ENCODE results near the gene AKAP9. TPM values are rescaled to one million over a fixed set of nuclear protein-coding genes. Genes with fewer than 3 reads are reported as not detected.
A peak's percentile ranks its signal among the peaks of the same experiment; 100 is the strongest.
"Not testable (repeated sequence)": the region's sequence is repeated elsewhere in the genome, so short reads cannot be mapped to it uniquely, and the experiment has no call there.

Gene AKAP9
- total and polyA plus RNA-seq, 5 experiments from 2014 or later: 11.1 to 90.3 (median 40.8) TPM

- ATAC-seq: no peak
- no peak for DNase-seq
- POLR2A ChIA-PET: no interaction called here
- no peak overlapping the region for H3K4me3 Mint-ChIP-seq
- peaks cover 5 to 48% (median 28%) of the 10 kb centered on the region in 3 donors for H3K36me3 Mint-ChIP-seq
- H3K27ac Mint-ChIP-seq: peak overlapping the region in 1 of 10 donors; percentile 9
- H3K9me3 Mint-ChIP-seq: peaks cover 0 to 2% (median 0%) of the 10 kb centered on the region in 9 donors
- peaks cover 5 to 28% (median 13%) of the 10 kb centered on the region in 4 donors for H3K4me1 Mint-ChIP-seq
- H3K27me3 Mint-ChIP-seq: no peaks in the 10 kb centered on the region
Observed at GRCh38 chr7:92053312-92053711, 112.7 kb downstream of the AKAP9 start.

DNA sequence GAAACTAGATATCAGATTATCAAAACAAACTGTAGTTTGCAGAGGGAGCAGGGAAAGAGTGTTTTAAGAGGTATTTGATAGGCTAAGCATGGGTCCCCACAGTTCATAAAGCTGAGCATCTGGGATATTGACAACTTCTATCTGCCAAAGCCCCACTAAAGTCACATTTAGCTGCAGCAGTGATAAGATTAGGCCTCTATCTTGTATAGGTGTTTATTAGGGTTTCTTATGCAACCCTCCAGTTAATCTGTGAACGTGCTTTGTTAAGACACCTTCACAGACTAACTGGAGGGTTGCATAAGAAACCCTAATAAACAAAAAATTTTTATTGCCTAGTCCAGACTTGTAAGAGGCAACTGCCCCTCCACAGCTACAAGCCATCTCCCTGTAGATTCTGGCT is 115.6 kb downstream of the AKAP9 start:
- no peak for DNase-seq
- H3K27me3 Mint-ChIP-seq: no peaks in the 10 kb centered on the region
- no peak for ATAC-seq
- H3K4me1 Mint-ChIP-seq: peaks cover 3 to 31% (median 18%) of the 10 kb centered on the region in 4 donors
- POLR2A ChIA-PET: no interaction called here
- peak overlapping the region in 1 of 10 donors; percentile 65 for H3K27ac Mint-ChIP-seq
- H3K4me3 Mint-ChIP-seq: no peak overlapping the region
- H3K9me3 Mint-ChIP-seq: no peaks in the 10 kb centered on the region
- H3K36me3 Mint-ChIP-seq: peaks cover 0 to 28% (median 8%) of the 10 kb centered on the region in 3 donors

DNA sequence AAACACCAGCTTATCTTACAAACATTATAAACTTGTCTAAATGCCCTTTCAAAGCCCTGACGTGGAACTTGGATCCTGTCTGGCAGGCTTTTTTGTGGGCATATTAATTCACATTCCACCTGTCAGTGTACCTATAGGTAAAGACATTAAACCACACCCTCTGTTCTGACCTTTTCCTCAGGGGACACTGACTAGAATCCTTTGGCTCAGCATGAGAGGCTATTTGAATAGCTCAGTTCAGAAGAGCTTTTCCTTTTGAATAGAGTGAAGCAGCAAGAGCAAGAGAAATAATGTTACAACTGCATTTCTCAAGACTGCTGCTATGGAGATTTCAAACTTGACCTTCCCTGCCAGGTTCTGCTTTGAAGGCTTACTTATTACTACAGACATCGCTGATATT is 116.7 kb downstream of the AKAP9 start:
- peak overlapping the region in 4 of 10 donors; percentile 10 to 52 (median 42) for H3K27ac Mint-ChIP-seq
- H3K36me3 Mint-ChIP-seq: peaks cover 0 to 29% (median 8%) of the 10 kb centered on the region in 3 donors
- DNase-seq (no peak), ATAC-seq (no peak)
- peak overlapping the region in 7 of 10 donors; percentile 31 to 71 (median 56) for H3K4me3 Mint-ChIP-seq
- no peaks in the 10 kb centered on the region for H3K27me3 Mint-ChIP-seq
- H3K4me1 Mint-ChIP-seq: peaks cover 3 to 31% (median 18%) of the 10 kb centered on the region in 4 donors
- POLR2A ChIA-PET: interaction anchor here (1.0 kb wide), 1 partner anchor 25 kb away, joined by 3 read pairs; no protein-coding TSS in a partner anchor
- H3K9me3 Mint-ChIP-seq: no peaks in the 10 kb centered on the region

DNA sequence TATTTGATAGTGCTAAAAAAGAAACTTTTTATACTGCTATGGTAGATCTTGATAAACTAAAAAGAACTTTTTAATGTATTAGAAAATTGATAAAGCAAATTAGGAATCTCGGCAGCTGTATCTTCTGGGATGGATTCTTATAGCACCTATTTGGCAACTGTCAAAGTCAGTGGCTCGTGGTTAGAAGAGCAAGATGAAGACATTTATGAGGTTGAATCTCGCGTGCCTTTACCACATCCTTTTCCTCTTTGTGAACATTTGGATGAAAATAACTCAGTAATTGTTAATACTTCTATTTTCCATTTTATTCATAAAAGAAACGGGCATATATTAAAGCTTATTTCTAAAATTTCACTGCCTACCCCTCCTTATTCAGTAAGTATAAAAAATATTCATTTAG is 117.4 kb downstream of the AKAP9 start:
- H3K9me3 Mint-ChIP-seq: no peaks in the 10 kb centered on the region
- peak overlapping the region; percentile 19 to 71 (median 56) for H3K4me3 Mint-ChIP-seq
- POLR2A ChIA-PET: interaction anchor here (0.6 to 0.8 kb wide), 2 partner anchors 13 to 76 kb away, joined by 3 read pairs; partner anchors contain the start of gene CYP51A1
- no peaks in the 10 kb centered on the region for H3K27me3 Mint-ChIP-seq
- ATAC-seq (peak; percentile 50 to 87), DNase-seq (peak in 4 of 10 donors; percentile 17 to 54 (median 30))
- H3K4me1 Mint-ChIP-seq: peaks cover 3 to 31% (median 18%) of the 10 kb centered on the region in 4 donors
- H3K36me3 Mint-ChIP-seq: peaks cover 0 to 30% (median 6%) of the 10 kb centered on the region in 3 donors
- H3K27ac Mint-ChIP-seq: peak overlapping the region in 6 of 10 donors; percentile 10 to 54 (median 30)

GRCh38 chr7:92058899-92059298 is 118.2 kb downstream of the AKAP9 start:
- no peaks in the 10 kb centered on the region for H3K27me3 Mint-ChIP-seq
- H3K4me3 Mint-ChIP-seq: no peak overlapping the region
- no peaks in the 10 kb centered on the region for H3K9me3 Mint-ChIP-seq
- ATAC-seq: no peak
- H3K36me3 Mint-ChIP-seq: peaks cover 0 to 32% (median 9%) of the 10 kb centered on the region in 3 donors
- peaks cover 3 to 31% (median 18%) of the 10 kb centered on the region in 4 donors for H3K4me1 Mint-ChIP-seq
- POLR2A ChIA-PET: no interaction called here
- H3K27ac Mint-ChIP-seq: no peak overlapping the region
- DNase-seq: no peak

DNA sequence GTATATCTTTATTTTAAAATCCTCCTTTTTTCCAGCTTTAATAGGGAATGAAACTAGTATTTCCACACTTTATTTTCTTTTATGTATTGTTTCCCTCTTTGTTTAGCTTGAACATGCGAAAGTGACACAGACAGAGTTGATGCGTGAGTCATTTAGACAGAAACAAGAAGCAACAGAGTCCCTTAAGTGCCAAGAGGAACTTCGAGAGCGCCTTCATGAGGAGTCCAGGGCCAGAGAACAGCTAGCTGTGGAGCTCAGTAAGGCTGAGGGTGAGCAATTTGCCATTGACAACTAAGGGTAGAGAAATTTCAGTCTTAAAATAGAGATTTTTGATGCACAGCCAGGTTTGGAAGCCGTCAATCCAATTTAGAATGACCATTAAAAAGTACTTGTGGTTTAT is 120.5 kb downstream of the AKAP9 start:
- ATAC-seq: no peak
- DNase-seq: no peak
- Mint-ChIP-seq H3K4me1 (peaks cover 1 to 21% (median 15%) of the 10 kb centered on the region in 4 donors), H3K27me3 (no peaks in the 10 kb centered on the region), H3K27ac (no peak overlapping the region), H3K9me3 (no peaks in the 10 kb centered on the region), H3K4me3 (no peak overlapping the region), H3K36me3 (peaks cover 0 to 40% (median 9%) of the 10 kb centered on the region in 3 donors)
- POLR2A ChIA-PET: no interaction called here

GRCh38 chr7:92064438-92065029 is 123.9 kb downstream of the AKAP9 start:
- H3K4me1 Mint-ChIP-seq: peaks cover 0 to 3% (median 1%) of the 10 kb centered on the region in 4 donors
- H3K36me3 Mint-ChIP-seq: peaks cover 16 to 68% (median 20%) of the 10 kb centered on the region in 3 donors
- no peaks in the 10 kb centered on the region for H3K27me3 Mint-ChIP-seq
- POLR2A ChIA-PET: no interaction called here
- H3K9me3 Mint-ChIP-seq: no peaks in the 10 kb centered on the region
- DNase-seq: no peak
- H3K4me3 Mint-ChIP-seq: no peak overlapping the region
- ATAC-seq: no peak
- no peak overlapping the region for H3K27ac Mint-ChIP-seq

- Mint-ChIP-seq H3K9me3 (no peaks in the 10 kb centered on the region), H3K27ac (peak overlapping the region in 1 of 10 donors; percentile 20), H3K27me3 (no peaks in the 10 kb centered on the region), H3K36me3 (peaks cover 21 to 81% (median 37%) of the 10 kb centered on the region in 3 donors), H3K4me3 (no peak overlapping the region), H3K4me1 (peaks cover 0 to 3% (median 1%) of the 10 kb centered on the region in 4 donors)
- ATAC-seq (no peak), DNase-seq (no peak)
- POLR2A ChIA-PET: interaction anchor here (0.7 kb wide), 1 partner anchor 131 kb away, joined by 3 read pairs; no protein-coding TSS in a partner anchor
Observed at GRCh38 chr7:92071032-92071431, 130.4 kb downstream of the AKAP9 start.

DNA sequence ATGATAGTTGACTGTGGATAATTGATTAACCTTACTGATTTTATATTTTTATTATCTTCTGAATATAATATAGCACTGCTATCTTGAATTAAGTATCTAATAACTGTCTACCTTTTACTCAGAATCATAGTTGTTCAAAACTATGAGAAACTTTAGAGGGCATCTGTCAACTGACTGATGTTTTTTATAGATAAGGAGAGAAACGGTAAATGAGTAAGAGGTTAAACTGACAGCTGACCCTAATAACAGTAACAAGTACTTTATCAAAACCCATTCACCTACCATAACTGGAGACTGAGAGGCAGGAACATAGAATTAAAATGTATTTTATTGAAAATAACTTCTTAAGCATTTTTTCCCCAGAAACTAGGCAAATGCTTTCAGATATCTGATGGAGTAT is 131.5 kb downstream of the AKAP9 start:
- POLR2A ChIA-PET: no interaction called here
- no peak for ATAC-seq
- H3K27me3 Mint-ChIP-seq: no peaks in the 10 kb centered on the region
- H3K4me1 Mint-ChIP-seq: peaks cover 0 to 3% (median 1%) of the 10 kb centered on the region in 4 donors
- DNase-seq: no peak
- H3K9me3 Mint-ChIP-seq: no peaks in the 10 kb centered on the region
- H3K36me3 Mint-ChIP-seq: peaks cover 18 to 78% (median 31%) of the 10 kb centered on the region in 3 donors
- no peak overlapping the region for H3K4me3 Mint-ChIP-seq
- no peak overlapping the region for H3K27ac Mint-ChIP-seq

- peak overlapping the region in 1 of 10 donors; percentile 58 for H3K27ac Mint-ChIP-seq
- H3K9me3 Mint-ChIP-seq: no peaks in the 10 kb centered on the region
- no peak overlapping the region for H3K4me3 Mint-ChIP-seq
- no peaks in the 10 kb centered on the region for H3K27me3 Mint-ChIP-seq
- ATAC-seq (no peak), DNase-seq (no peak)
- peaks cover 12 to 78% (median 29%) of the 10 kb centered on the region in 3 donors for H3K36me3 Mint-ChIP-seq
- H3K4me1 Mint-ChIP-seq: no peaks in the 10 kb centered on the region
- POLR2A ChIA-PET: no interaction called here
Observed at GRCh38 chr7:92072708-92073107, 132.0 kb downstream of the AKAP9 start.

DNA sequence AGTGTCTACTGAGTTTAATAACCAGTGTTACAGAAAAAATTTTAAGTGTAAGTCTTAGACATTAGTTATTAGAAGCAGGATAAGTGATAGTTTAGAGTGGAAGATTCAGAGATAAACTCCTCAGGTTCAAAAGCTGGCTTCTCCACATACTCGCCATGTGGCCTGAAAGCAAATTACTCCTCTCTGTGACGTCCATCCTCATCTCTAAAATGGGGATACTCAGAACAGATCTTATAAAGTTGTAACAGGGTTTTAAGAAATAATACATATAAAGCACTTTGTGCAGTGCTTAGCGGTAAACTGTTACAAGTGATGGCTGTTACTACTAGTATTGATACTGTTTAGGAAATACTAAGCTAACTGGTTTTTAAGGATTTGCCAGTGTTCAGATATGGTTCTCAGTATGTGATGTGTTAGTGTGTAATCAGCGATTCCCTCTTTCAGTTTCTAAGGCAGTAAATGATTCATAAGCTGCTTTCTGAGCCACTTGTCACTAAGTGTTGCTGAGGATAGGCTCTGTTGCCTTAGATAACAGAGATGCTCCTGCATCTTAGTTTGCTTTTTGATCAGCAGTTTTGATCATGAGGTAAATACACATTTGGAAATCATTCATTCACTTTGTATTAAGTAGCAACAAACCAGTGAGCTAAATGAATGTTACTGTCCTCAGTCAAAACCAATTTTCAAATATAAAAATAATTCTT is 134.9 kb downstream of the AKAP9 start:
- POLR2A ChIA-PET: no interaction called here
- H3K27ac Mint-ChIP-seq: no peak overlapping the region
- DNase-seq (no peak), ATAC-seq (no peak)
- H3K4me3 Mint-ChIP-seq: no peak overlapping the region
- peaks cover 12 to 77% (median 35%) of the 10 kb centered on the region in 3 donors for H3K36me3 Mint-ChIP-seq
- H3K4me1 Mint-ChIP-seq: no peaks in the 10 kb centered on the region
- H3K9me3 Mint-ChIP-seq: no peaks in the 10 kb centered on the region
- no peaks in the 10 kb centered on the region for H3K27me3 Mint-ChIP-seq

DNA sequence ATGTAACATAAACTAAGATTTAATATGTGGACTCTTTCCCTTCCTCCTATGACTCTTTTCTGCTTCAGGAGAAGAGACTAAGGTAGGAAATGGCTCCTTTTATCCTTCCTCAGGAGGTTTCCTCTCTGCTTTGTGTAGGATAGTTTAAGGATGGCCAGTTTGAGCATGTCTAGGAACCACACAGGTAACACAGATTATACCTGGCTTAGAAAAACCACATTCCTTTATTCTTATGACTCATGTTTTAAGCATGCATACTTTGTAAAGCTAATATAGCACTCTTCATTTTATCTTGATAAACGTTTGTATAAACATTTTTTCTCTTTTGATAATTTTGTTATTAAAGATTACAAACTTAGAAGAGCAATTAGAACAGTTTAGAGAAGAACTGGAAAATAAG is 135.8 kb downstream of the AKAP9 start:
- no peak overlapping the region for H3K27ac Mint-ChIP-seq
- POLR2A ChIA-PET: no interaction called here
- no peaks in the 10 kb centered on the region for H3K4me1 Mint-ChIP-seq
- H3K27me3 Mint-ChIP-seq: no peaks in the 10 kb centered on the region
- DNase-seq: no peak
- H3K4me3 Mint-ChIP-seq: no peak overlapping the region
- peaks cover 8 to 74% (median 30%) of the 10 kb centered on the region in 3 donors for H3K36me3 Mint-ChIP-seq
- H3K9me3 Mint-ChIP-seq: no peaks in the 10 kb centered on the region
- ATAC-seq: no peak

GRCh38 chr7:92083922-92084321 is 143.3 kb downstream of the AKAP9 start:
- H3K4me1 Mint-ChIP-seq: not testable (repeated sequence)

More at GRCh38 chr7:92083922-92084321, 143.3 kb downstream of the AKAP9 start:
- DNase-seq, H3K4me3 Mint-ChIP-seq, POLR2A ChIA-PET, H3K27ac Mint-ChIP-seq, H3K9me3 Mint-ChIP-seq, ATAC-seq, H3K27me3 Mint-ChIP-seq: not testable (repeated sequence)
- peaks cover 7 to 83% (median 60%) of the 10 kb centered on the region in 3 donors for H3K36me3 Mint-ChIP-seq

All from naive thymus-derived CD8-positive, alpha-beta T cell (primary cell).